GM23338 (cell line): ENCODE measurements around the gene PPP1R9A. TPM values are rescaled to one million over a fixed set of nuclear protein-coding genes. Genes with fewer than 3 reads are reported as not detected.

ENCODE experiments used
- ATAC-seq: fragments of 200-7000 bp; cut with Tn5 transposase; 3 replicates; pipeline ENCODE4 v1.9.1; 2020
- DNase-seq: peaks from one replicate; pipeline ENCODE4 v3.0.0-alpha.2; 2015; ENCODE audit warnings: low spot score
- H2AFZ ChIP-seq: fragments of 200-600 bp; sonication (generic); 2 replicates; pipeline ENCODE4 v1.8.0; 2016; ENCODE audit warnings: antibody characterized with exemption, mild to moderate bottlenecking, moderate library complexity
- H3F3A ChIP-seq: fragments of 200-600 bp; sonication (generic); replicated peaks from 2 replicates; pipeline ENCODE4 v1.8.0; 2017; ENCODE audit warnings: antibody characterized with exemption, mixed run types, low read depth
- H3K27ac ChIP-seq: fragments of 200-600 bp; sonication (generic); 2 replicates; pipeline ENCODE4 v1.6.1; 2016; ENCODE audit warnings: low read depth
- H3K27me3 ChIP-seq: fragments of 200-600 bp; sonication (generic); 2 replicates; pipeline ENCODE4 v1.8.0; 2016; ENCODE audit warnings: mild to moderate bottlenecking, mixed run types, moderate library complexity; ENCODE audit not compliant: insufficient read depth
- H3K36me3 ChIP-seq: fragments of 200-600 bp; sonication (generic); 2 replicates; pipeline ENCODE4 v1.8.0; 2016; ENCODE audit warnings: mild to moderate bottlenecking; ENCODE audit not compliant: insufficient read depth
- H3K4me1 ChIP-seq: fragments of 200-600 bp; sonication (generic); 2 replicates; pipeline ENCODE4 v1.8.0; 2016; ENCODE audit warnings: mild to moderate bottlenecking, moderate library complexity; ENCODE audit not compliant: insufficient read depth
- H3K4me2 ChIP-seq: fragments of 200-600 bp; sonication (generic); 2 replicates; pipeline ENCODE4 v1.7.1; 2017; ENCODE audit warnings: mixed run types
- H3K4me3 ChIP-seq: fragments of 200-600 bp; sonication (generic); 2 replicates; pipeline ENCODE4 v1.6.1; 2016; ENCODE audit warnings: mixed run types
- H3K79me2 ChIP-seq: fragments of 200-600 bp; sonication (generic); replicated peaks from 2 replicates; pipeline ENCODE4 v1.8.0; 2017; ENCODE audit warnings: mild to moderate bottlenecking; ENCODE audit not compliant: insufficient read depth
- H3K9me2 ChIP-seq: fragments of 200-600 bp; sonication (generic); 2 replicates; pipeline ENCODE4 v1.8.0; 2017; ENCODE audit not compliant: insufficient read depth
- H4K20me1 ChIP-seq: fragments of 200-600 bp; sonication (generic); replicated peaks from 2 replicates; pipeline ENCODE4 v1.8.0; 2017; ENCODE audit warnings: mild to moderate bottlenecking; ENCODE audit not compliant: insufficient read depth
- H3K27ac Mint-ChIP-seq: 2 replicates; pipeline ENCODE4 v1.8.0; 2020; ENCODE audit warnings: inconsistent platforms, mild to moderate bottlenecking, moderate library complexity, mixed read lengths
- H3K27me3 Mint-ChIP-seq: 3 replicates; pipeline ENCODE4 v1.8.0; 2022; ENCODE audit warnings: low read depth, mild to moderate bottlenecking, moderate library complexity, mixed read lengths, inconsistent platforms; ENCODE audit not compliant: insufficient read depth, poor library complexity
- H3K36me3 Mint-ChIP-seq: 3 replicates; pipeline ENCODE4 v1.8.0; 2021; ENCODE audit warnings: low read depth, mild to moderate bottlenecking, inconsistent platforms, moderate library complexity, mixed read lengths
- H3K4me1 Mint-ChIP-seq: 3 replicates; pipeline ENCODE4 v1.8.0; 2020; ENCODE audit warnings: mild to moderate bottlenecking, inconsistent platforms, mixed read lengths
- H3K4me3 Mint-ChIP-seq: 3 replicates; pipeline ENCODE4 v1.8.0; 2021; ENCODE audit warnings: moderate library complexity, mild to moderate bottlenecking, inconsistent platforms, mixed read lengths
- H3K9me3 Mint-ChIP-seq: 3 replicates; pipeline ENCODE4 v1.8.0; 2020; ENCODE audit warnings: moderate library complexity, mild to moderate bottlenecking, inconsistent platforms, mixed read lengths
- CREB1 ChIP-seq: fragments of 250-450 bp; sonication (Bioruptor Pico); IDR thresholded peaks from 2 replicates; pipeline ENCODE4 v1.5.0; 2020; ENCODE audit warnings: low read depth, mild to moderate bottlenecking, moderate library complexity
- CTCF ChIP-seq, 2 experiments: fragments of 200-600 bp in 1 of 2; sonication (generic) in 1 of 2; conservative IDR thresholded peaks; 2 replicates each; pipeline versions ENCODE4 v1.5.1 to v1.6.1; 2016 to 2017; ENCODE audit warnings: antibody characterized with exemption in 2 of 2, low read depth in 2 of 2, mild to moderate bottlenecking in 2 of 2, moderate library complexity in 1 of 2
- ETS1 ChIP-seq: IDR thresholded peaks from 2 replicates; pipeline ENCODE4 v1.6.1; 2016; ENCODE audit warnings: antibody characterized with exemption
- EZH2 ChIP-seq: fragments of 200-600 bp; sonication (generic); IDR thresholded peaks from one replicate; pipeline ENCODE4 v1.8.0; 2017; ENCODE audit warnings: antibody characterized with exemption, mild to moderate bottlenecking, low read depth; ENCODE audit not compliant: unreplicated experiment
- EZH2phosphoT487 ChIP-seq: fragments of 200-600 bp; sonication (generic); IDR thresholded peaks from one replicate; pipeline ENCODE4 v1.8.1; 2018; ENCODE audit warnings: antibody characterized with exemption; ENCODE audit not compliant: unreplicated experiment
- JUNB ChIP-seq: IDR thresholded peaks from one replicate; pipeline ENCODE4 v1.6.1; 2016; ENCODE audit warnings: antibody characterized with exemption; ENCODE audit not compliant: unreplicated experiment
- NANOG ChIP-seq: IDR thresholded peaks from 2 replicates; pipeline ENCODE4 v1.6.1; 2016; ENCODE audit warnings: antibody characterized with exemption, borderline replicate concordance
- POLR2AphosphoS5 ChIP-seq: IDR thresholded peaks from 2 replicates; pipeline ENCODE4 v1.6.1; 2016; ENCODE audit warnings: antibody characterized with exemption, low read depth
- REST ChIP-seq: IDR thresholded peaks from one replicate; pipeline ENCODE4 v1.6.1; 2018; ENCODE audit warnings: antibody characterized with exemption; ENCODE audit not compliant: unreplicated experiment
- STAT1 ChIP-seq: IDR thresholded peaks from one replicate; pipeline ENCODE4 v1.6.1; 2016; ENCODE audit warnings: antibody characterized with exemption; ENCODE audit not compliant: unreplicated experiment
- ZNF114 ChIP-seq: fragments of 250-450 bp; sonication (Bioruptor Pico); IDR thresholded peaks from 2 replicates; pipeline ENCODE4 v1.5.0; 2020; ENCODE audit warnings: mild to moderate bottlenecking, moderate library complexity
- ZNF331 ChIP-seq: fragments of 250-450 bp; sonication (Bioruptor Pico); IDR thresholded peaks from 2 replicates; pipeline ENCODE4 v1.5.0; 2020; ENCODE audit warnings: low read depth, mild to moderate bottlenecking, moderate library complexity
- ZNF462 ChIP-seq: fragments of 250-450 bp; sonication (Bioruptor Pico); IDR thresholded peaks from 2 replicates; pipeline ENCODE4 v1.5.0; 2020; ENCODE audit warnings: mild to moderate bottlenecking, moderate library complexity
- polyA plus RNA-seq: library from polyadenylated mRNA; unstranded; fragments of >200 nt; fragmentation: Nextera tagmentation; extraction: Ambion mirVana; gene quantifications from 2 replicates; pipeline ENCODE4 v1.2.1, GENCODE V29; 2016
- total RNA-seq: library from RNA; depleted of rRNA; stranded (reverse); fragments of >200 nt; shearing (Covaris generic); gene quantifications from 2 replicates; pipeline ENCODE4 v1.2.3, GENCODE V29; 2014

Gene PPP1R9A
- total and polyA plus RNA-seq, 2 experiments from 2014 or later: 10.6 to 31.8 TPM

GRCh38 chr7:94923412-94923811 lies 16.0 kb downstream of the PPP1R9A start:
- no peak overlapping the region for H3K4me2 ChIP-seq
- peaks cover 71% of the 10 kb centered on the region for H3K79me2 ChIP-seq

More at GRCh38 chr7:94923412-94923811, 16.0 kb downstream of the PPP1R9A start:
- Histone ChIP-seq H3K36me3 (no peaks in the 10 kb centered on the region), H3F3A (no peaks in the 10 kb centered on the region), H3K4me3 (no peak overlapping the region), H3K27ac (no peak overlapping the region), H3K9me2 (no peaks in the 10 kb centered on the region), H3K27me3 (no peaks in the 10 kb centered on the region), H4K20me1 (no peaks in the 10 kb centered on the region), H2AFZ (no peak overlapping the region), H3K4me1 (no peaks in the 10 kb centered on the region)
- H3K27me3 Mint-ChIP-seq: no peaks in the 10 kb centered on the region
- H3K27ac Mint-ChIP-seq: no peak overlapping the region
- TF ChIP-seq JUNB (no peak), REST (no peak), POLR2AphosphoS5 (no peak), ETS1 (no peak), ZNF114 (no peak), EZH2 (no peak), STAT1 (no peak), CTCF (conservative IDR thresholded peaks at IDR 0.05; ENCODE audit: low read depth in 2 of 2) (no peak), ZNF331 (no peak), NANOG (no peak), EZH2phosphoT487 (no peak), ZNF462 (CRISPR knock-in tag) (no peak), CREB1 (CRISPR knock-in tag) (no peak)
- no peak overlapping the region for H3K4me3 Mint-ChIP-seq
- no peaks in the 10 kb centered on the region for H3K9me3 Mint-ChIP-seq
- DNase-seq (no peak), ATAC-seq (no peak)
- peaks cover 4% of the 10 kb centered on the region; the same call in 2 of the 3 replicates for H3K4me1 Mint-ChIP-seq
- H3K36me3 Mint-ChIP-seq: peaks cover 4% of the 10 kb centered on the region; the same call in 1 of the 3 replicates
